SK-N-SH (cell line): Measurements from ENCODE around the gene ELMOD1. TPM values are rescaled to one million over a fixed set of nuclear protein-coding genes. Genes with fewer than 3 reads are reported as not detected.

ENCODE experiments used
- CTCF ChIA-PET: fragments of 300-600, 350-600 bp; formaldehyde crosslinking; extraction: SDS; loops from one replicate; lab custom pipeline; 2021; lab: Yijun Ruan, JAX
- POLR2A ChIA-PET: fragments of 350-600 bp; sonication (Branson Sonifier 250); formaldehyde crosslinking; extraction: SDS; loops from one replicate; lab custom pipeline; 2020; ENCODE audit warnings: antibody characterized with exemption, inconsistent platforms; lab: Yijun Ruan, JAX
- DNase-seq: peaks from one replicate; pipeline ENCODE4 v3.0.0; 2012
- H2AFZ ChIP-seq: fragments of 200-600 bp; sonication (generic); 2 replicates; pipeline ENCODE4 v1.8.1; 2016; ENCODE audit warnings: antibody characterized with exemption, mild to moderate bottlenecking, low read depth
- H3F3A ChIP-seq: fragments of 200-600 bp; sonication (generic); replicated peaks from 2 replicates; pipeline ENCODE3; 2016; ENCODE audit warnings: antibody characterized with exemption, mild to moderate bottlenecking; ENCODE audit not compliant: insufficient read depth
- H3K27ac ChIP-seq, 2 experiments: fragments of 200-500 bp in 1 of 2; fragments of 200-600 bp in 1 of 2; sonication (Bioruptor generic) in 1 of 2; sonication (generic), shearing (Covaris generic) in 1 of 2; 2 replicates each; pipeline versions ENCODE4 v1.5.1 to v1.6.1; 2014 to 2016; ENCODE audit warnings: low read depth in 2 of 2, inconsistent platforms in 1 of 2, low read length in 1 of 2, mild to moderate bottlenecking in 1 of 2, mixed read lengths in 1 of 2
- H3K27me3 ChIP-seq: fragments of 200-600 bp; sonication (generic), shearing (Covaris generic); 2 replicates; pipeline ENCODE4 v1.6.1; 2016; ENCODE audit warnings: mixed run types; ENCODE audit not compliant: insufficient read depth
- H3K36me3 ChIP-seq, 2 experiments: fragments of 200-500 bp in 1 of 2; fragments of 200-600 bp in 1 of 2; sonication (Bioruptor generic) in 1 of 2; sonication (generic) in 1 of 2; replicated peaks in 1 of 2; 2 replicates each; pipeline versions ENCODE3 to v1.5.1; 2014 to 2016; ENCODE audit warnings: low read length in 1 of 2, mild to moderate bottlenecking in 1 of 2; ENCODE audit not compliant: insufficient read depth in 2 of 2, control insufficient read depth in 1 of 2
- H3K4me1 ChIP-seq, 2 experiments: fragments of 200-500 bp in 1 of 2; fragments of 200-600 bp in 1 of 2; sonication (Bioruptor generic) in 1 of 2; sonication (generic), shearing (Covaris generic) in 1 of 2; 2 replicates each; pipeline versions ENCODE4 v1.5.1 to v1.6.1; 2014 to 2016; ENCODE audit warnings: low read depth in 1 of 2, low read length in 1 of 2, mixed run types in 1 of 2; ENCODE audit not compliant: insufficient read depth in 2 of 2, control insufficient read depth in 1 of 2
- H3K4me2 ChIP-seq: fragments of 200-600 bp; sonication (generic), shearing (Covaris generic); 2 replicates; pipeline ENCODE4 v1.6.1; 2017; ENCODE audit warnings: mixed run types
- H3K4me3 ChIP-seq, 2 experiments: fragments of 200-500 bp in 1 of 2; fragments of 200-600 bp in 1 of 2; sonication (Bioruptor generic) in 1 of 2; sonication (generic), shearing (Covaris generic) in 1 of 2; 2 replicates each; pipeline versions ENCODE4 v1.5.1 to v1.8.1; 2014 to 2016; ENCODE audit warnings: low read depth in 2 of 2, inconsistent platforms in 1 of 2, low read length in 1 of 2, mild to moderate bottlenecking in 1 of 2, mixed read lengths in 1 of 2, moderate library complexity in 1 of 2
- H3K79me2 ChIP-seq: fragments of 200-600 bp; sonication (generic); 2 replicates; pipeline ENCODE4 v1.8.1; 2017; ENCODE audit warnings: mild to moderate bottlenecking; ENCODE audit not compliant: insufficient read depth
- H3K9ac ChIP-seq: fragments of 200-600 bp; sonication (generic); 2 replicates; pipeline ENCODE4 v1.6.1; 2017; ENCODE audit warnings: mixed run types
- H3K9me2 ChIP-seq: fragments of 200-600 bp; sonication (generic); 2 replicates; pipeline ENCODE4 v1.6.1; 2017; ENCODE audit warnings: mixed run types
- H3K9me3 ChIP-seq: fragments of 200-600 bp; sonication (generic); 2 replicates; pipeline ENCODE4 v1.6.1; 2017; ENCODE audit warnings: mixed run types, mild to moderate bottlenecking, moderate library complexity
- H4K20me1 ChIP-seq: fragments of 200-600 bp; sonication (generic); 2 replicates; pipeline ENCODE4 v1.6.1; 2017; ENCODE audit warnings: mild to moderate bottlenecking, mixed run types; ENCODE audit not compliant: insufficient read depth
- CHD2 ChIP-seq: fragments of 150-350 bp; IDR thresholded peaks from 2 replicates; pipeline ENCODE4 v1.6.1; 2018; ENCODE audit warnings: low read length; ENCODE audit not compliant: partially characterized antibody
- CTCF ChIP-seq: fragments of 200-600 bp; sonication (generic); IDR thresholded peaks from 2 replicates; pipeline ENCODE4 v1.6.1; 2017; ENCODE audit warnings: antibody characterized with exemption, mild to moderate bottlenecking, moderate library complexity
- FOXJ3 ChIP-seq: sonication (generic); formaldehyde crosslinking; IDR thresholded peaks from 2 replicates; pipeline ENCODE4 v1.5.1; 2020; ENCODE audit warnings: mild to moderate bottlenecking, missing genetic modification reagents
- GATA2 ChIP-seq: sonication (generic); formaldehyde crosslinking; IDR thresholded peaks from 2 replicates; pipeline ENCODE4 v1.5.0; 2020; ENCODE audit warnings: mild to moderate bottlenecking, missing genetic modification reagents
- JUND ChIP-seq: IDR thresholded peaks from 2 replicates; pipeline ENCODE4 v1.4.0; 2012
- MAX ChIP-seq: IDR thresholded peaks from 2 replicates; pipeline ENCODE4 v1.4.0; 2012; ENCODE audit warnings: low read depth
- MEF2A ChIP-seq: IDR thresholded peaks from 2 replicates; pipeline ENCODE4 v1.4.0; 2012; ENCODE audit warnings: low read depth, borderline replicate concordance
- NRF1 ChIP-seq: IDR thresholded peaks from 2 replicates; pipeline ENCODE4 v1.6.1; 2012; ENCODE audit warnings: low read depth, mild to moderate bottlenecking, low read length
- RAD21 ChIP-seq: IDR thresholded peaks from 2 replicates; pipeline ENCODE4 v1.6.1; 2012; ENCODE audit warnings: mild to moderate bottlenecking, low read length
- REST ChIP-seq: IDR thresholded peaks from 2 replicates; pipeline ENCODE4 v1.6.1; 2012; ENCODE audit warnings: mild to moderate bottlenecking, low read depth, low read length, moderate library complexity
- RFX5 ChIP-seq: IDR thresholded peaks from 2 replicates; pipeline ENCODE4 v1.6.1; 2012; ENCODE audit warnings: mild to moderate bottlenecking, improper control_type of control experiment, low read length
- RXRA ChIP-seq: IDR thresholded peaks from 2 replicates; pipeline ENCODE4 v1.4.0; 2012; ENCODE audit warnings: low read depth, mild to moderate bottlenecking, borderline replicate concordance
- SIN3A ChIP-seq: IDR thresholded peaks from 2 replicates; pipeline ENCODE4 v1.6.1; 2012; ENCODE audit warnings: low read depth, mild to moderate bottlenecking, low read length, moderate library complexity, borderline replicate concordance
- TAF1 ChIP-seq: IDR thresholded peaks from 2 replicates; pipeline ENCODE4 v1.6.1; 2012; ENCODE audit warnings: low read depth, mild to moderate bottlenecking, low read length, moderate library complexity, borderline replicate concordance
- TCF12 ChIP-seq: IDR thresholded peaks from 2 replicates; pipeline ENCODE4 v1.4.0; 2012
- TEAD4 ChIP-seq: IDR thresholded peaks from 2 replicates; pipeline ENCODE4 v1.4.0; 2012; ENCODE audit warnings: mild to moderate bottlenecking, borderline replicate concordance; ENCODE audit not compliant: insufficient read depth
- USF1 ChIP-seq: IDR thresholded peaks from 2 replicates; pipeline ENCODE4 v1.4.0; 2012; ENCODE audit warnings: low read depth, borderline replicate concordance
- YY1 ChIP-seq: IDR thresholded peaks from 2 replicates; pipeline ENCODE4 v1.4.0; 2012; ENCODE audit warnings: low read depth, mild to moderate bottlenecking
- WGBS: methylation state at CpG from one replicate; pipeline ENCODE4 v1.1.6; 2017; ENCODE audit warnings: low lambda C conversion rate; 5-methylcytosine and 5-hydroxymethylcytosine counted together
- polyA plus RNA-seq, 3 experiments: library from polyadenylated mRNA; depleted of rRNA; stranded (reverse); fragments of >200 nt; gene quantifications; 2 replicates each; pipeline ENCODE4 v1.2.3, GENCODE V29; 2012
- TF ChIP-seq, protein P1 (sequence below): fragments of 150-350 bp; IDR thresholded peaks from 2 replicates; pipeline ENCODE4 v1.6.1; 2017; ENCODE audit warnings: antibody characterized with exemption, low read length, low read depth, borderline replicate concordance

ELMOD1 gene
- polyA plus RNA-seq, 1 of the 3 experiments (the other 2 are of a cell fraction), result not detected

GRCh38 chr11:107683807-107684206 lies 92.9 kb downstream of the ELMOD1 start:
- H4K20me1 ChIP-seq, result no peaks in the 10 kb centered on the region
- WGBS, result 88% methylated on average over 2 of the region's 2 CpGs
- H3K27me3 ChIP-seq, result no peaks in the 10 kb centered on the region; the same call in 1 of the 2 replicates
- no peak overlapping the region for H3K9ac ChIP-seq
- no peaks in the 10 kb centered on the region for H3F3A ChIP-seq
- no peak overlapping the region for H2AFZ ChIP-seq
- ChIA-PET POLR2A (no interaction called here), CTCF (interaction anchor here (0.8 to 1.6 kb wide), 5 partner anchors 12 to 135 kb away, joined by 3 to 5 read pairs (median 3); no protein-coding TSS in a partner anchor)
- H3K4me2 ChIP-seq, result no peak overlapping the region
- H3K9me3 ChIP-seq, result no peaks in the 10 kb centered on the region
- H3K79me2 ChIP-seq, result no peaks in the 10 kb centered on the region
- no peak for TF ChIP-seq RFX5
- no peak for TF ChIP-seq MEF2A
- TF ChIP-seq RAD21, result no peak
- TF ChIP-seq SIN3A, result no peak
- TF ChIP-seq JUND, result no peak
- TF ChIP-seq RXRA, result no peak
- no peak for TF ChIP-seq NRF1
- TF ChIP-seq GATA2 (CRISPR knock-in tag), result no peak
- TF ChIP-seq CTCF, result peak; percentile 51
- no peak overlapping the region for H3K27ac ChIP-seq
- no peaks in the 10 kb centered on the region for H3K36me3 ChIP-seq
- H3K4me3 ChIP-seq, result no peak overlapping the region
- H3K9me2 ChIP-seq, result no peaks in the 10 kb centered on the region
- no peaks in the 10 kb centered on the region for H3K4me1 ChIP-seq
- DNase-seq, result peak; percentile 24

GRCh38 chr11:107688322-107688918 lies 97.5 kb downstream of the ELMOD1 start:
- ChIA-PET CTCF (interaction anchor here (1.1 to 4.9 kb wide), 13 partner anchors 10 to 148 kb away, joined by 3 to 64 read pairs (median 10); partner anchors contain the start of gene ALKBH8), POLR2A (no interaction called here)
- H3K4me2 ChIP-seq, result no peak overlapping the region
- H3K79me2 ChIP-seq, result no peaks in the 10 kb centered on the region
- no peaks in the 10 kb centered on the region for H4K20me1 ChIP-seq
- peaks cover 24% of the 10 kb centered on the region for H3F3A ChIP-seq
- no peaks in the 10 kb centered on the region for H3K36me3 ChIP-seq
- no peak for DNase-seq
- WGBS, result 68% methylated on average over 5 of the region's 6 CpGs
- no peaks in the 10 kb centered on the region for H3K27me3 ChIP-seq
- H3K9ac ChIP-seq, result no peak overlapping the region
- no peaks in the 10 kb centered on the region for H3K9me3 ChIP-seq
- H3K9me2 ChIP-seq, result no peaks in the 10 kb centered on the region
- peaks cover 0 to 13% of the 10 kb centered on the region in 2 experiments; a peak in 3 of 4 replicates for H3K4me1 ChIP-seq
- H3K27ac ChIP-seq, result no peak overlapping the region
- H3K4me3 ChIP-seq, result no peak overlapping the region
- no peak for TF ChIP-seq FOXJ3 (CRISPR knock-in tag)
- TF ChIP-seq USF1, result no peak
- TF ChIP-seq GATA2 (CRISPR knock-in tag), result no peak
- TF ChIP-seq, protein P1, sequence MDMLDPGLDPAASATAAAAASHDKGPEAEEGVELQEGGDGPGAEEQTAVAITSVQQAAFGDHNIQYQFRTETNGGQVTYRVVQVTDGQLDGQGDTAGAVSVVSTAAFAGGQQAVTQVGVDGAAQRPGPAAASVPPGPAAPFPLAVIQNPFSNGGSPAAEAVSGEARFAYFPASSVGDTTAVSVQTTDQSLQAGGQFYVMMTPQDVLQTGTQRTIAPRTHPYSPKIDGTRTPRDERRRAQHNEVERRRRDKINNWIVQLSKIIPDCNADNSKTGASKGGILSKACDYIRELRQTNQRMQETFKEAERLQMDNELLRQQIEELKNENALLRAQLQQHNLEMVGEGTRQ, result no peak
- no peak for TF ChIP-seq RXRA
- TF ChIP-seq TEAD4, result no peak
- TF ChIP-seq REST, result no peak
- no peak for TF ChIP-seq CHD2
- TF ChIP-seq TAF1, result no peak
- no peak for TF ChIP-seq YY1
- no peak for TF ChIP-seq TCF12
- TF ChIP-seq MAX, result no peak
- TF ChIP-seq, all 33 proteins: peak for 0
- H2AFZ ChIP-seq, result no peak overlapping the region
